Stimulated activated CD4-positive, alpha-beta T cell treated with anti-CD3 and anti-CD28 coated beads, Interleukin-4, amount 100 ng/mL, for 48 hours (primary cell): ENCODE measurements around the gene TMF1.

ENCODE experiments used
- DNase-seq, 2 donors: peaks; one replicate each; pipeline ENCODE4 v3.0.0-alpha.2; 2020; ENCODE audit warnings: low read depth in 2 of 2

TMF1 gene

DNA sequence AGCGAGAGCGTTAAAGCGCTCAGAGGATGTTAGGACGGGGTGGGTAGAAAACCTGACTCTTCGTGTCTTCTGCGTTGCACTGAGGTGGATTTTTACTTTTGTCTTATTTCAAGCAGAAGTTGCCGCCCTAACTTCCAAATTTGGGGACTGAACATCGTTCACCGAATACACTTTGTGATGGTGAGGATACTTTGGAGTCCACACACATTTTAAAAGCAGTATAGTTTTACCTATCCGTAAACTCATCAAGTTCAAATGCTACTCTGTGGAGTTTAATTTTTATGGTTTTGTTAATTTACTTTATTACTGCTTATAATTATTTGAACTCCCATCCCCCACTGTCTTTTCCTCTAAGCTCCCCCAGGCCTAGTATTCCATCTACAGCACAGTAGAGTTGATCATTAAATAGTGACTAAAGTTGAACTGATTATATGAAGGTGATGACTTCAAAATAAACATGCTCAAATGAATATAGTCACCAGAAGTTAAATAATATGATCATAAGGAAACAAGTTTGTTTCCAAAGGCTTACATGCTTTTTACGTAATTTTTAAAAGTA, 38.0 kb downstream of the TMF1 start:
- no peak for DNase-seq

DNA sequence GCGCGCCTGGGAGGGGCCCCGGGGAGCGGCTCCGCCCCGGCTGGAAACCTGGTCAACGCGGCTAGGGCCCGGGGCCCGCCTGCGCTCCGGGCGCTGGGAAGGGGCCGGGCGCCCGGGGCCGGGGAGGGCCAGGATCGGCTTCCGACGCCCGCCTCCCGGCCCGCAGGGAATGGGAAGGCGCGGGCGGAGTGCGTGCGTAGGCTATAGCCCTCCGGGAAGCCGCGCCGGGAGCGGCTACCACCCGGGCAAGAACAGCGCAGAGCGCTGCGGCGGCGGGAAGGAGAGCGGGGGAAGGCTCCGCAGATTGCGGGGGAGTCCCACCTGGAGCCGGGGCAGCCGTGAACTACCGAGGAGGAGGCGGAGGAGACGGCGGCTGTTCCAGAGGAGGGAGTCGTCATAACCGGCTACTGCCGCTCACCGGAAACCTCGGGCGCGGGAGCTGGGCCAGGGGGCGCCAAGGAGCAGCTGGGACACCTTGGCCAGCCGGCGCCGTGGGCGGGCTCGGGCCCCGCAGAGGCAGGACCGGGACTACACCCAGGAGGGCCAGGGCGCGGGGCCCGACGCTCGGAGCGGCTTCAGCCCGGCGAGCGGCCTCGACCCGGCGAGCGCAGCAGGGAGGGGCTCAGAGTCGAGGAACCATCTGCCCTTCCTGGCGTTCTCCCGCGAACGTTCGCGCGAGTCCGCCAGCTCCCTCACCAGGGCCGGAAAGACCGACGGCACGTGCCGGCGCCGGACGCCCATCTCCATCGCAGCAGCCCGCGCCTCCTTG, 38.7 kb downstream of the TMF1 start, which contains the start of gene EOGT:
EOGT (minus strand) TSS at position 432 of the 769 bp plus-strand sequence. CDS start 3,838 bp downstream, outside the sequence.
- DNase-seq, result peak; percentile 69 to 81

DNA sequence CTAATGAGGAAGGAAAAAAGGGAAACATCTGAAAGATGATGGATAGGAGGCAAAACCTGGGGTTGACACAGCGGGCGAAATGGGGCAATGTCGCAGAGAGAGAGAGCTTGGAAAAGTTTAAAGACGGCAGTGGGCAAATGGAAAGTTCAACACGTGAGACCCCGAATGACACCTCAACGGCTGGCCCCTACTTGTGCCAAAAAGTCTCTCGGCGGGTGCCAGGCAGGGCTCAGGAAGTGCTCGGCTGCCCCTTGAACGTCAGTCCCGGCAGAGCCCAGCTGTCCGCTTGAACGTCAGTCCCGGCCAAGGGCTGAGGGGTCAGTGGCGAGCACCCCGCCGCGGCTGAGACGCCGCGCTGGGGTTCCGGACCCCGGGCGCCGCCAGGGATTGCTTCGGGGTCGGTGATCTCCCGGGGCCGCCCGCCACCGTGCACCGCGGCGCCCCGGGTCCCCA, 39.3 kb downstream of the TMF1 start:
- DNase-seq, result no peak

- DNase-seq, result no peak
These were observed 39.9 kb downstream of the TMF1 start for GRCh38 chr3:69012100-69012799.

DNA sequence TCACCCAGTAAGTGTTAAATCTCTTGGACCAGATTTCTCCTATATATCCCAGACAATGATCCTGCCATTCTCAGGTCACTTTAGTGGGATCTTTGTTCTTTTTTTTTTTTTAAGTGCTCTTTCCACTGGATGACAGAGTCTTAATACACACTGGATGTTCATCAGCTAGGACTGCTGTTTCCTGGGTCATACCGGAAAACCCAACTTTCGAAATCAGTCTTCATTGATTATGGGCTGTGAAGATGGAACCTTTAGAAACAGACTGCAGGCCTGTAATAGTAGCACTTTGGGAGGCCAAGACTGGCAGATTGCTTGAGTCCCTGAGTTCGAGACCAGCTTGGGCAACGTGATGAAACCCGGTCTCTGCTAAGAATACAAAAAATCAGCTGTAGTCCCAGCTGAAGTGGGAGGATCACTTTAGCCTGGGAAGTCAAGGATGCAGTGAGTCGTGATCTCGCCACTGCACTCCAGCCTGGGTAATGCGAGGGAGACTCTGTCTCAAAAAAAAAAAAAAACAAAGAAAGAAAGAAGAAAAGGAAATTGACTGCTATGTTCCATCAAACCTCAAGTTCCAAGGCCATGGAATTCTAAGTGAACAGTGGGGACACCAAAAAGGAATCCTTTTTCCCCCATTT, 40.9 kb downstream of the TMF1 start:
- DNase-seq, result no peak

DNA sequence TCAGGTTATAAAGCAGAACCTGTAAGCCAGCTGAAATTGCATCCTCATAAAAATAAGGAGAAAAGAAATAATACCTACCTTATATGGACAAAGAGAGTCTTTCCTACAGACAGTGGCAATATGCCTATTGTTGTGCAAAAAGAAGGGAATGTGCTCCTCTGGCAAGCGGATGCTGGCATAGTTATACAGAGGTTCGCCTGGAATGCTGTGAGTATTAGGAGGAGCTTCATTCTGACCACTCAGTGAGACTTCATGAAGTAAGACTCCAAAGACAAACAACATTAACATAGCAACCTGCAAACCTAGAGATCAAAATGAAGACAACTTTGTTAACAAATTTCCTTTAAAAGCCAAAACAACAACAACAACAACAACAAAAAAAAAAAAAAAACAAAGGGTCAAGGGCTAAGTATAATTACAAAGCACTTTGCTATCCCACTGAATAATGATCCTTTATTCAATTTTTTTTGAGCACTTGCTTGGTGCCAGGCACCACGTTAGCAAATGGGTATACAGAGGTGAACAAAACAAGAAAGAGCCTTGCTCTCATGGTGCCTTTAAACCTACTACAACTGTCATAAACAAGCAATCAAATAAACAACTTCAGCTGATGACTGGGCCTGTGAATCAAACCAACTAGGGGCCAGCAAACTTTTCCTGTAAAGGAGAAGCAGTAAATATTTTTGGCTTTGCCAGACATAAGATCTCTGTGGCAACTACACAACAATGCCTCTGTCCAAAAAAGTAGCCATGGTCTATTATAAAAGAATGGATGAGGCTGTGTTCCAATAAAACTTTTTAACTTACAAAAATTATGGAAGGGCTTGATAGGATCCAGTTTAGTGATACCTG, 42.3 kb downstream of the TMF1 start:
- DNase-seq, result no peak

- DNase-seq, result no peak
These were observed 43.2 kb downstream of the TMF1 start for GRCh38 chr3:69008980-69009379.

DNA sequence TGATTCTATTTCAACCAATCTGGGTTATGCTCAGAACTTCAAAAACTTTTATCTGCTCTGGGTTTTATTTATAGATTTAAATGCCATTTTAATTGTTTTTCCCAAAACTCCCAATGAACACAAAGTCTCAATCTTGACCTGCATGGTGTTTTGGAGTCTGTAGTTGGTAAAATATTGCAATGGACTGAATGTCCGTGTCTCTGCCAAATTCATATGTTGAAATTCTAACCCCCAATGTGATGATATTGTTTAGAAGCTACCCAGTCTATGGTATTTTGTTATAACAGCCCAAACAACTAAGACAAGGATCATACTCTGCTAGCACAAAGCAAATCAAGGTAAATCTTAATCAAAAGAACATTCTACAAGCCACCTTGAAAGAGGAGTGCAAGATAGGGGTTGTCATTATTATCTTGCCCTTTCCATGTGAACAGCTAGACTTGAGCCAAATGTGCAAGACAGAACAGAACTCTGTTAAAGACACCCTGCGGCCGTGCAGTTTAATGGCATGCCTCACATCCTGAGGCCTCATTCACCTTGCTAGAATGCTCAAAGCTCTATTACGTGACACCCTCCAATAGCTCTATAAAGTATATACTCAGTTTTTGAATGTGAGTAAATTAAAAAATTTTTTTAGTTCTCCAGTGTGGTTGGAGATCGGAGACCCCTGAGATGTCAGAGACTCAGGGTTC, 46.2 kb downstream of the TMF1 start:
- DNase-seq, result no peak

DNA sequence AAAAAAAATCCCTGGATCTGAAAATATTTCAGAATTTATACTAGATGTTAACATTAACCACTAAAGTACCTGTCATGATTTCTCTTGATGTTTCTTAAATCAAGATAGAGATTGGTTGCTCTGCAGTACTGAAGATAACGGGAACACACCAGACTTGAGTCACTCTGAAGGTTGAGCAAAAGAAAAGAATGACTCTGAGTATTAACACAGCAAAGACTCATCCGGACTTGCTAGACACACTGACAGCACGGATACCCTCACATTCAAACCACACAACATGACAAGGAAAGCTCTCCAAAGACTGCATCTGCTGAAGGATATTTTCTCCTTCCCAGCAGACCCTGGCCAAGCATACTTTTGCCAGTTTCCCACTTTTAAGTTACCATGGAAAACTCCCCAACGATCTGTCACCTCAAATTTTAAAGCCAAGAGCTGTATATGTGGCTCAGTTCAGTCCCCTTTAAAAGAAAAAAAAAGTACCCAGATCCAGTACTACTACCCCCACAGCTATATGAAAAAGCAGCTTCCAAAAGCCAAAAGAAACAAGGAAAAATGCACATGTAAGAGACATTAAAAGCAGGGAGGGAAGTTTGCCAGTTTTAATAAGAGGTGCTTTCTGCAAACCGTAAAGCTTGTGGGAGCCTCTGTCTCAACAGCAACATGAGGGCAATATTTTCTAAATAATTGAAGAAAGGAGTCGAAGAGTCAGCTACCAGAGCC, 46.9 kb downstream of the TMF1 start:
- no peak for DNase-seq

DNA sequence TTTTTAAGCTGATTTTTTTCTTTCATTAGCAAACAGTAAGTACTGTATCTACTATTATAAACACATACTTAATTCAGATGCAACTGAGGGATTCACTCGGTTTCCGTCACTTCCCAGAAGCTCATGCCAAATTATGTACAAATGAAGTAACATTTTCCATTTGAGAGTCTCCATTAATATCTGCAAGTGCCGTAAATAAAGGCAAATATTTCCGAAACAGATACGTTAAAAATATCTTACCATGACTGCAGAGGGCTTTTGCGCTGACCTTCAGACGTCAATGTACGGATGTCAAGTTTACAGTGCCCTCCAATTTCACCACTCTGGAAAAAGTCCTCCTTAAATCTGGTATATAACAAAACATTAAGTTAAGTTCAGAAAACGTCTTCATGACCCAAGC, 48.0 kb downstream of the TMF1 start:
- DNase-seq, result no peak

GRCh38 chr3:68999605-69000004, 52.5 kb downstream of the TMF1 start:
- DNase-seq, result no peak

DNA sequence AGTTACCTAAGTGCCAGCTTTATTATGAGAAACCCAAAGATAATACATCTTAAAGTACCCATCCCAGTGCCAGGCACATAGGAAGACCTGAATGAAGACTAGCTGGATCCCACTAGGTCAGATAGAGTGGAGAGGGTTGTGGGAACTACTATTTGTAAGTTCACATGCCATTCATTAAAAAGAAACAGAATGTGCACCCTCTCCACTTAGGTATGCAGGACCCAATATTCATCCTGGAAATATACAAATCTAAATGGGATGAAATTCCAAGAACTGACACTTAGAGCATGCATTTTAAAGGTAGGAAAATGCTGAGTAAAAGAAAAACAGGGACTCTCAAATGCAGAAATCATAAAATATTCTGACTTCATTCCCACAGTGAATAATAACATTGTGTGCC, 53.0 kb downstream of the TMF1 start:
- no peak for DNase-seq

GRCh38 chr3:68997887-68998286, 54.2 kb downstream of the TMF1 start:
- DNase-seq, result no peak

DNA sequence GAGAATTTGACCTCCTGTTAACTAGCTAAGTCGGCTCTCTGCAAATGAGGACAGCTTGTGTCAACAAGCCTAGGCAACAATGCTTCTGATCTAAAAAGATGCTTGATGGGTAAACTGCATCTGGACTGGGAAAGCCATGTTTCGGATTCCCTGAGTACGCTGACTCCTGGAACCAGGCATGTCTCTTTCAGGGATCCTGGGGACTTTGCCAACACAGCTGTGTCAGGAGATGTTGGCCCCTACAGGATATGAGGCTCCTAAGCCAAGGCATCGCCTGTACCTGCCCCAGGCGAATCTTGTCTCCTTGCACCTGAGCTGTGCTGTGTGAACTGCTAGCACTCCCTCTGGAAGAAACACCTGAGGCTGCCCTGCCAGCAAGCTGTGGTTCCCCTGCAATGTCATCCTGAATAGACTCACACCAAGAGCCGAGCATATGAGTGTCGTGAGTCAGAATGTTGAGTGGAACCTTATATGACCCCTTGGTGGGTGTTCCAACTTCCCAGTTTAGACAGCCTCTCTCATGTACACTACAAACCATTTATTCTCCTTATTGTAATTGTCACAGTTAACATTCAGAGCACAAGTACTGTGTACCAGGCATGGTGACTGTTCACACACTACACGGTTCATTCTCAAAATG, 55.7 kb downstream of the TMF1 start:
- no peak for DNase-seq

GRCh38 chr3:68988740-68989139, 63.4 kb downstream of the TMF1 start:
- no peak for DNase-seq

DNA sequence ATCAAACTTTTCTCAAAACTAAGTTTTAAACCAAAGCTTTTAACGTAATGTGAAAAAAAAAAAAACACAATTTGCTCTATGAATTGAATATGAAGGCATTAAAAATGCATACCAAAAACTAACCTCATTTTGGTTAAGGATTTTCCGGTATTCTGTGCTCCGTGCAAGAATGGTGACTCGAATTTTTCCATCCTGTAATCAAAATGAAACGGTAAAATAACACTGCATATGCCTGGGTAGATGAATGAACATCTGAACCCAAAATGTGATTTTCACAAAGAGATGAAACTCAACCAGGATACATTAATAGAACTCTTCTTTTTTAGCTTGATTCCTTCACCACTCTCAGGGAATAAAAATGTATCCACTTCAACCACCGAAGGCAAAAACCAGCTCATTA, 64.8 kb downstream of the TMF1 start:
- DNase-seq, result no peak

- DNase-seq, result no peak
These were observed 65.5 kb downstream of the TMF1 start for GRCh38 chr3:68986496-68987208.

DNA sequence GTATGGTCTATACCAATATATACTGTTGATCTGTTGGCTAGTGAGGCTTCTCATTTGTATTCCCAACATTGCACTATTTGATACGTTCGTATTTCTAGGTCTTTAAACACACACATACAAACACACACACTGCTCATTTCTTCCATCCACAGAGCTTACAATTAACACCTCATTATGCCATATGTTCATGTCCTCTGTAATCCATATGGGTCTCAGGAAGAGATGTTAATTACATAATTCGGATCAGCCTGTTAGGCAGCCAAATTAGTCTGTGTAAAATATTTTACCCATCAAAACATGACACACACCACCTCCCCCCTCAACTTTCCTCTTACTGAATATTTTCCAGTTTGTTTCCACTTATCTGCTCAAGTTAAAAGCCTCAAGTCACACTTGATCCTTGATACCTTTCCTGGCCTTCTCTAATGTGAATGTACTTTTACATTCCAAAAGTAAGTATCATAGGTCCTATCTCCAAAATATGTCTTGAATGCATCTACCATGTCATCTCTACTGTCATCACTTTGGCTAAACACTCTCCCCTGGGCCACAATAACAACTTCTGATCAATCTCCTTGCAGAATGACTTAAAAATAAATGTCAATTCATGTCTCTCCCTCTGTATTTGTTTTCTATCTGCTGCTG, 66.9 kb downstream of the TMF1 start:
- DNase-seq, result no peak
